ENCODE data around the gene GAREM2.

DNA sequence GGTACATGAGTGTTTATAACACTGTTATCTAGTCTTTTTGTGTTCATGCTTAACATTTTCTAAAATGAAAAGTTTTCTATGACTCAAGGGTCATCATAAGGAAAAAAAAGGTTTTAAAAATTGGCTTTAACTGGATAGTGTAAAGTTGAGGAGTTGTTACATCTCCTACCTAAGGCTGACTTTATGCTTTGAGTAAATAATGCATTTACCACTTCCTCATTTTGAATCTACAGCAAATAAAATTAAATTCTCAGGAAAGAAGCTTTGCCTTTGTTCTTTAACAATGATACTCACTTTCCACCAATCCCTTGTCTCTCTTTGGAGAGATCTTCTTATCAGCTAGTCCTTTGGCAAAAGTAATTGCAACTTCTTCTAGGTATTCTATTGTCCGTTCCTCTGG lies 41.9 kb downstream of the GAREM2 start:
- no peak for TF ChIP-seq POLR2A (IDR thresholded peaks at IDR 0.05)
- TF ChIP-seq, protein P1, sequence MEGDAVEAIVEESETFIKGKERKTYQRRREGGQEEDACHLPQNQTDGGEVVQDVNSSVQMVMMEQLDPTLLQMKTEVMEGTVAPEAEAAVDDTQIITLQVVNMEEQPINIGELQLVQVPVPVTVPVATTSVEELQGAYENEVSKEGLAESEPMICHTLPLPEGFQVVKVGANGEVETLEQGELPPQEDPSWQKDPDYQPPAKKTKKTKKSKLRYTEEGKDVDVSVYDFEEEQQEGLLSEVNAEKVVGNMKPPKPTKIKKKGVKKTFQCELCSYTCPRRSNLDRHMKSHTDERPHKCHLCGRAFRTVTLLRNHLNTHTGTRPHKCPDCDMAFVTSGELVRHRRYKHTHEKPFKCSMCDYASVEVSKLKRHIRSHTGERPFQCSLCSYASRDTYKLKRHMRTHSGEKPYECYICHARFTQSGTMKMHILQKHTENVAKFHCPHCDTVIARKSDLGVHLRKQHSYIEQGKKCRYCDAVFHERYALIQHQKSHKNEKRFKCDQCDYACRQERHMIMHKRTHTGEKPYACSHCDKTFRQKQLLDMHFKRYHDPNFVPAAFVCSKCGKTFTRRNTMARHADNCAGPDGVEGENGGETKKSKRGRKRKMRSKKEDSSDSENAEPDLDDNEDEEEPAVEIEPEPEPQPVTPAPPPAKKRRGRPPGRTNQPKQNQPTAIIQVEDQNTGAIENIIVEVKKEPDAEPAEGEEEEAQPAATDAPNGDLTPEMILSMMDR (IDR thresholded peaks at IDR 0.05 in 4 of 5, conservative IDR thresholded peaks at IDR 0.05 in 1 of 5), result no peak

All from gastrocnemius medialis (tissue), 4 donors.